ENCODE results near the gene TP63.
A peak's percentile ranks its signal among the peaks of the same experiment; 100 is the strongest.

Gene TP63

DNA sequence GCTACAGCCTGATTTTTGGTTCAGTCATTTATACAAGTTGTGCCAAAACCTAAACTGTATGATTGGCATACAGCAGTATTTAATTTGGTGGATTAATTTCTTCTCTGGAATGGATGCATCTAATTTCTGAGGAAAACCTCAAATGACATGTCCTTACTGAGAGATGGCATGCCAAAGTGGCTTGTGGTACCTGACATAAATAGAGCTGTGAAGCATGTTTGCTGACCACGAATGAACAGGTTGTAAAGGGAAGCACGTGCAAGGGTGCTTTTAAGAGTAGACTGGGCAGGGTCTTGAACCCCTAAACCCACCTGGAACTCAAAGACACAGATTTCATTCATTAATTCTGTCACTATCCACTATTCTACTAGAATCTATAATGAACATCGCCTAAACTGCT, 77.2 kb downstream of the TP63 start:
- ATAC-seq: no peak
- TF ChIP-seq CSDC2 (CRISPR knock-in tag; IDR thresholded peaks at IDR 0.05): no peak
- no peak for TF ChIP-seq ISL1 (CRISPR knock-in tag; IDR thresholded peaks at IDR 0.05)
- TF ChIP-seq ZNF565 (CRISPR knock-in tag; conservative IDR thresholded peaks at IDR 0.05; ENCODE audit: low read depth): no peak
- no peak for TF ChIP-seq ARNTL (CRISPR knock-in tag; IDR thresholded peaks at IDR 0.05; ENCODE audit: borderline replicate concordance, low read depth)
- no peak for TF ChIP-seq TOX (CRISPR knock-in tag; IDR thresholded peaks at IDR 0.05; ENCODE audit: borderline replicate concordance)
- TF ChIP-seq ZNF8 (CRISPR knock-in tag; IDR thresholded peaks at IDR 0.05): no peak
- no peak for TF ChIP-seq OSR1 (CRISPR knock-in tag; IDR thresholded peaks at IDR 0.05)
- no peak for TF ChIP-seq ZFP3 (CRISPR knock-in tag; IDR thresholded peaks at IDR 0.05)
- TF ChIP-seq, protein P1, sequence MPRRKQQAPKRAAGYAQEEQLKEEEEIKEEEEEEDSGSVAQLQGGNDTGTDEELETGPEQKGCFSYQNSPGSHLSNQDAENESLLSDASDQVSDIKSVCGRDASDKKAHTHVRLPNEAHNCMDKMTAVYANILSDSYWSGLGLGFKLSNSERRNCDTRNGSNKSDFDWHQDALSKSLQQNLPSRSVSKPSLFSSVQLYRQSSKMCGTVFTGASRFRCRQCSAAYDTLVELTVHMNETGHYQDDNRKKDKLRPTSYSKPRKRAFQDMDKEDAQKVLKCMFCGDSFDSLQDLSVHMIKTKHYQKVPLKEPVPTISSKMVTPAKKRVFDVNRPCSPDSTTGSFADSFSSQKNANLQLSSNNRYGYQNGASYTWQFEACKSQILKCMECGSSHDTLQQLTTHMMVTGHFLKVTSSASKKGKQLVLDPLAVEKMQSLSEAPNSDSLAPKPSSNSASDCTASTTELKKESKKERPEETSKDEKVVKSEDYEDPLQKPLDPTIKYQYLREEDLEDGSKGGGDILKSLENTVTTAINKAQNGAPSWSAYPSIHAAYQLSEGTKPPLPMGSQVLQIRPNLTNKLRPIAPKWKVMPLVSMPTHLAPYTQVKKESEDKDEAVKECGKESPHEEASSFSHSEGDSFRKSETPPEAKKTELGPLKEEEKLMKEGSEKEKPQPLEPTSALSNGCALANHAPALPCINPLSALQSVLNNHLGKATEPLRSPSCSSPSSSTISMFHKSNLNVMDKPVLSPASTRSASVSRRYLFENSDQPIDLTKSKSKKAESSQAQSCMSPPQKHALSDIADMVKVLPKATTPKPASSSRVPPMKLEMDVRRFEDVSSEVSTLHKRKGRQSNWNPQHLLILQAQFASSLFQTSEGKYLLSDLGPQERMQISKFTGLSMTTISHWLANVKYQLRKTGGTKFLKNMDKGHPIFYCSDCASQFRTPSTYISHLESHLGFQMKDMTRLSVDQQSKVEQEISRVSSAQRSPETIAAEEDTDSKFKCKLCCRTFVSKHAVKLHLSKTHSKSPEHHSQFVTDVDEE (CRISPR knock-in tag; IDR thresholded peaks at IDR 0.05): no peak
- TF ChIP-seq ZFP30 (CRISPR knock-in tag; IDR thresholded peaks at IDR 0.05): no peak
- TF ChIP-seq CREB5 (CRISPR knock-in tag; IDR thresholded peaks at IDR 0.05; ENCODE audit: low read depth): no peak
- TF ChIP-seq TCF4 (CRISPR knock-in tag; IDR thresholded peaks at IDR 0.05; ENCODE audit: borderline replicate concordance): no peak
- no peak for TF ChIP-seq GLIS3 (CRISPR knock-in tag; IDR thresholded peaks at IDR 0.05)

- no peak for TF ChIP-seq CREB5 (CRISPR knock-in tag; IDR thresholded peaks at IDR 0.05; ENCODE audit: low read depth)
- no peak for TF ChIP-seq CSDC2 (CRISPR knock-in tag; IDR thresholded peaks at IDR 0.05)
- TF ChIP-seq, protein P2, sequence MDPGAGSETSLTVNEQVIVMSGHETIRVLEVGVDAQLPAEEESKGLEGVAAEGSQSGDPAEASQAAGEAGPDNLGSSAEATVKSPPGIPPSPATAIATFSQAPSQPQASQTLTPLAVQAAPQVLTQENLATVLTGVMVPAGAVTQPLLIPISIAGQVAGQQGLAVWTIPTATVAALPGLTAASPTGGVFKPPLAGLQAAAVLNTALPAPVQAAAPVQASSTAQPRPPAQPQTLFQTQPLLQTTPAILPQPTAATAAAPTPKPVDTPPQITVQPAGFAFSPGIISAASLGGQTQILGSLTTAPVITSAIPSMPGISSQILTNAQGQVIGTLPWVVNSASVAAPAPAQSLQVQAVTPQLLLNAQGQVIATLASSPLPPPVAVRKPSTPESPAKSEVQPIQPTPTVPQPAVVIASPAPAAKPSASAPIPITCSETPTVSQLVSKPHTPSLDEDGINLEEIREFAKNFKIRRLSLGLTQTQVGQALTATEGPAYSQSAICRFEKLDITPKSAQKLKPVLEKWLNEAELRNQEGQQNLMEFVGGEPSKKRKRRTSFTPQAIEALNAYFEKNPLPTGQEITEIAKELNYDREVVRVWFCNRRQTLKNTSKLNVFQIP (CRISPR knock-in tag; IDR thresholded peaks at IDR 0.05; ENCODE audit: borderline replicate concordance, low read depth): no peak
- TF ChIP-seq ZNF8 (CRISPR knock-in tag; IDR thresholded peaks at IDR 0.05): no peak
- no peak for TF ChIP-seq OSR1 (CRISPR knock-in tag; IDR thresholded peaks at IDR 0.05)
- TF ChIP-seq TOX (CRISPR knock-in tag; IDR thresholded peaks at IDR 0.05; ENCODE audit: borderline replicate concordance): no peak
- no peak for TF ChIP-seq ARNTL (CRISPR knock-in tag; IDR thresholded peaks at IDR 0.05; ENCODE audit: borderline replicate concordance, low read depth)
- TF ChIP-seq ZNF565 (CRISPR knock-in tag; conservative IDR thresholded peaks at IDR 0.05; ENCODE audit: low read depth): no peak
- TF ChIP-seq PATZ1 (CRISPR knock-in tag; IDR thresholded peaks at IDR 0.05; ENCODE audit: borderline replicate concordance): no peak
- TF ChIP-seq ZNF70 (CRISPR knock-in tag; IDR thresholded peaks at IDR 0.05): no peak
- no peak for TF ChIP-seq ZFP3 (CRISPR knock-in tag; IDR thresholded peaks at IDR 0.05)
- TF ChIP-seq ZC3H10 (CRISPR knock-in tag; IDR thresholded peaks at IDR 0.05): no peak
- peak; percentile 84 for ATAC-seq
Observed at GRCh38 chr3:189710620-189711402, 79.6 kb downstream of the TP63 start.

GRCh38 chr3:189712906-189713483, 81.8 kb downstream of the TP63 start:
- ATAC-seq: no peak
- TF ChIP-seq ZNF70 (CRISPR knock-in tag; IDR thresholded peaks at IDR 0.05): no peak
- no peak for TF ChIP-seq PPARA (CRISPR knock-in tag; IDR thresholded peaks at IDR 0.05; ENCODE audit: borderline replicate concordance)
- TF ChIP-seq ZNF8 (CRISPR knock-in tag; IDR thresholded peaks at IDR 0.05): no peak
- no peak for TF ChIP-seq RARB (CRISPR knock-in tag; IDR thresholded peaks at IDR 0.05)
- TF ChIP-seq GLIS3 (CRISPR knock-in tag; IDR thresholded peaks at IDR 0.05): no peak
- TF ChIP-seq ZFP3 (CRISPR knock-in tag; IDR thresholded peaks at IDR 0.05): no peak
- no peak for TF ChIP-seq CSDC2 (CRISPR knock-in tag; IDR thresholded peaks at IDR 0.05)
- no peak for TF ChIP-seq ARNTL (CRISPR knock-in tag; IDR thresholded peaks at IDR 0.05; ENCODE audit: borderline replicate concordance, low read depth)
- TF ChIP-seq ZC3H10 (CRISPR knock-in tag; IDR thresholded peaks at IDR 0.05): no peak
- TF ChIP-seq, protein P3, sequence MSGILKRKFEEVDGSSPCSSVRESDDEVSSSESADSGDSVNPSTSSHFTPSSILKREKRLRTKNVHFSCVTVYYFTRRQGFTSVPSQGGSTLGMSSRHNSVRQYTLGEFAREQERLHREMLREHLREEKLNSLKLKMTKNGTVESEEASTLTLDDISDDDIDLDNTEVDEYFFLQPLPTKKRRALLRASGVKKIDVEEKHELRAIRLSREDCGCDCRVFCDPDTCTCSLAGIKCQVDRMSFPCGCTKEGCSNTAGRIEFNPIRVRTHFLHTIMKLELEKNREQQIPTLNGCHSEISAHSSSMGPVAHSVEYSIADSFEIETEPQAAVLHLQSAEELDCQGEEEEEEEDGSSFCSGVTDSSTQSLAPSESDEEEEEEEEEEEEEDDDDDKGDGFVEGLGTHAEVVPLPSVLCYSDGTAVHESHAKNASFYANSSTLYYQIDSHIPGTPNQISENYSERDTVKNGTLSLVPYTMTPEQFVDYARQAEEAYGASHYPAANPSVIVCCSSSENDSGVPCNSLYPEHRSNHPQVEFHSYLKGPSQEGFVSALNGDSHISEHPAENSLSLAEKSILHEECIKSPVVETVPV (CRISPR knock-in tag; IDR thresholded peaks at IDR 0.05): no peak
- no peak for TF ChIP-seq ZNF565 (CRISPR knock-in tag; conservative IDR thresholded peaks at IDR 0.05; ENCODE audit: low read depth)
- no peak for TF ChIP-seq TCF4 (CRISPR knock-in tag; IDR thresholded peaks at IDR 0.05; ENCODE audit: borderline replicate concordance)
- TF ChIP-seq OSR1 (CRISPR knock-in tag; IDR thresholded peaks at IDR 0.05): no peak
- no peak for TF ChIP-seq CREB5 (CRISPR knock-in tag; IDR thresholded peaks at IDR 0.05; ENCODE audit: low read depth)

All from SK-N-SH treated with all-trans-retinoic acid at 6 μM for 48 hours (cell line).